CD4-positive, alpha-beta T cell treated with Interleukin-15 for 1 hour (primary cell): ENCODE data around the gene DNAJC30.

Experiments used
- DNase-seq: peaks from one replicate; pipeline ENCODE4 v3.0.0-alpha.2; 2020

DNAJC30 gene

DNA sequence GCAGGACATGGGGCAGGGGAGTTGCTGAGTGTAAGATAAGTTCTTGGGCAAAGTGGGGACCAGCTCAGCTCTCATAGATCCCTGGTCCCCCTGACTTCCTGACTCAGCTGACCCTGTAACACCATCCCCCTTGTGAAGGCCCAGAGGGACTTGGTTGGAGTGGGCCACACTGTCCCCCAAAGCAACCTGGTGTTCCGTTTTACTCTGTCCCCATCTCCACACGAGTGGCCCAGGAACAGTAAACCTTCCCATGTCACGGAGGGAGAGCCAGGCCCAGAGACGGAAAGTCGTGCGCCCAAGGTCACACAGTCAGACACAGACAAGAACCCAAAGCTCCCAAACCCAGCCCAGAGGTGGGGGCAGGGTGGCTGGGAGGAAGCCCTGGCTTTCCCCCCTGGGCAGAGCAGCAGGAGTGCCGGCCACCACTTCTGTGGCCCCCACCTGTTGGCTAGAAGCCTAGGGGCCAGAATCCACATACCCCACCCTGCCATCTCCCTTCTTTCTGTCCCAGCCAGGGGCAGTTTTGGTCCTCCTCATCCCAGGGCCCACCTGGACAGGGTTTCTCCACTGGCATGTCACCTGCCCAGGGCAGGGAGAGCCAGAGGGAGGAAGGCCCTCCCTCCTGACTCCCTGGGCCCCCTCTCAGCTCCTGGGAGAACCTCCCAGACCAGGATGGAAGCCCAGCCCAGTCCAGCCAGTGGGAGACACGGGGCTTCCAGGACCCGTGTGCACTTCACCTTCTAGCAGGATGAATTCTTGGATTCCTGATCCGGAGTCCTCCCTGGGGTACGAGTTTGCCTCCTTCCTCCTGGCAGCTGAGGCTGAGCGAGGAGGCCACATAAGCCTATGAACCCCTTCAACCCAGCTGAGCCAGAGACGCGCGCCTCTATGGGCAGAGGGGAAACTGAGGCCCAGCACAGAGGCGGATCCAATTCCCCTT is 36.2 kb downstream of the DNAJC30 start:
- no peak for DNase-seq

GRCh38 chr7:73645643-73646174 is 37.5 kb downstream of the DNAJC30 start:
- no peak for DNase-seq

- no peak for DNase-seq
Observed at GRCh38 chr7:73644688-73645286, 38.5 kb downstream of the DNAJC30 start.

GRCh38 chr7:73642834-73643233 is 40.4 kb downstream of the DNAJC30 start:
- DNase-seq, result no peak

DNA sequence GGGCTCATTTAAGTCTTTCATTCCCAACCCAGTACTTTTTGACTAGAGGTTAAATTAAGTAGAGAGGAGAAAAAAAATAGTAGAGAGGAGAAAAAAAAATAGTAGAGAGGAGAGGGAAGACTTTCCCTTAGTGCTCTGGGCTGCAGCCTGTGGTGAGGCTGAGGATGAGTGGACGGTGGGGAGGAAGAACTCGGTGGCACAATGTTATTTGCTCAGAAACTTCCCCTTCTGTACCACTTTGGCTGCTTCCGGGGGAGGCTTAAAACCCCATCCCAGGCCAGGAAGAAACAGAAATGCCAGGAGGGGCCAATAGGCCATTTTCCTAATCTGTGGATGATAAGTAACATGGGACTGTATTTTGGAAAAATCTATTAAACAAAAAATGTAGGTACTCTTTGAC is 44.3 kb downstream of the DNAJC30 start:
- no peak for DNase-seq

DNA sequence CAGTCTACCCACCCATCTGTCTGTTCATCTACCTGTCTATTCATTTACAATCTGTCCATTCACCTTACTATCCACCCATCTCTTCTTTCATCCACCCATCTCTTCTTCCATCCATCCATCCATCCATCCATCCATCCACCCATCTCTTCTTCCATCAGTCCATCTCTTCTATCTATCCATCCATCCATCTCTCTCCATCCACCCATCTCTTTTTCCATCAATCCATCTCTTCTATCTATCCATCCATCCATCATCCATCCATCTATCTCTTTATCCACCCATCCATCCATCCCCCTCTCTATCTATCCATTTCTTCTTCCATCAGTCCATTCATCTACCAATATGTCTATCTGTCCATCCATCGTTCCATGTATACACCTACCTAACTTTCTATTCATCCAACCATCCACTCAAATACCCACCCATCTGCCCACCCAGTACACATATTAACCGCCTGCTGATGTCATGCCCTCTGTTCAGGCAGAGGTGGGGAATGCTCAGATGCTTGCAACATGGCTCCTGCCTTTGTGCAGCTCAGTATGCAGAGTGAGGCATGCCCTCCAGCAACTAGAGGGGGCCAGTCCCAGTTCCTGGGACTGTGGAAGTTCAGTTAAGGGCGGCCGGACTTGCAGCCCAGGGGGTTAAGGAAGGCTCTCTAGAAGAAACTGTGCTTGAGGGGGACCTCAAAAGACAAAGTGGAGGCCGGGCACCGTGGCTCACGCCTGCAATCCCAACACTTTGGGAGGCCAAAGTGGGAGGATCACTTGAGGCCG is 47.6 kb downstream of the DNAJC30 start:
- DNase-seq, result no peak

DNA sequence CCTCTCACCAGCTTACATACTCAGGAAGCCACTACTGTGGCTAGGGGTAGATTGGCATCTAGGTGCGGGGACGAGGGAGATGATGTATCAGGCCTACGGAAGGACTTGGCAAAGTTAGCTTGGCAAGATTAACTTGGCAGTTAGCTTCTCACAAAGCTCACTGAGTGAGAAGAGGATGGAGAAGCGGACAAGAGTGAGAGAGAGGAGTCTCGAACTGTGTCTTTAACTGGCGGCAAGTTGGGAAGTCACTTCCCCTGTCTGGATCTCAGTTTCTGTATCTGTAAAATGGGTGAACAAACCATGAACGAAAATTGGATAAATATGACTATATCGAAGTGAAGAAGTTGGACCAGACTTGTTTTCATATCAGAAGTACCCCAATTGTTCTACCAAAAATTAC is 49.4 kb downstream of the DNAJC30 start:
- no peak for DNase-seq

DNA sequence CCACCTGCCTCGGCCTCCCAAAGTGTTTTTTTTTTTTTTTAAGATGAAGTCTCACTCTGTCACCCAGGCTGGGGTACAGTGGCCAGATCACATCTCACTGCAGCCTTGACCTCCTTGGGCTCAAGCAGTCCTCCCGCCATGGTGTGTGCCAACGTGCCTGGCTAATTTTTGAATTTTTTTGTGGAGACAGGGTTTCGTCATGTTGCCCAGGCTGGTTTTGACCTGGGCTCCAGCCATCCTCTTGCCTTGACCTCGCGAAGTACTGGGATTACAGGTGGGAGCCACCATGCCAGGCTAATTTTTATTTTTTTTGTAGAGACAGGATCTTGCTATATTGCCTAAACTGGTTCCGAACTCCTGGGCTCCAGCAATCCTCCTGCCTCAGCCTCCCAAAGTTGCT is 49.9 kb downstream of the DNAJC30 start:
- no peak for DNase-seq

- DNase-seq, result no peak
Observed at GRCh38 chr7:73631558-73631957, 51.7 kb downstream of the DNAJC30 start.
